ENCODE measurements around the gene STARD3.

The STARD3 gene

GRCh38 chr17:39658346-39658745, 21.4 kb downstream of the STARD3 start:
- no peak for DNase-seq

- DNase-seq: no peak
Measured at GRCh38 chr17:39658760-39659159, 21.8 kb downstream of the STARD3 start.

GRCh38 chr17:39659279-39660010, 22.5 kb downstream of the STARD3 start:
- no peak for DNase-seq

- DNase-seq: no peak
Measured at GRCh38 chr17:39660011-39660360, 23.0 kb downstream of the STARD3 start.

GRCh38 chr17:39660397-39661385, 23.7 kb downstream of the STARD3 start:
- no peak for DNase-seq

GRCh38 chr17:39661744-39662541, 25.0 kb downstream of the STARD3 start:
- DNase-seq: no peak

GRCh38 chr17:39662551-39663339, 25.8 kb downstream of the STARD3 start:
- no peak for DNase-seq

GRCh38 chr17:39663340-39663687, 26.4 kb downstream of the STARD3 start:
- DNase-seq: no peak

- no peak for DNase-seq
Measured at GRCh38 chr17:39663688-39664580, 27.0 kb downstream of the STARD3 start.

GRCh38 chr17:39664581-39665561, 27.9 kb downstream of the STARD3 start, which contains the start of gene TCAP:
TCAP (plus strand) TSS chr17:39665349; CDS start chr17:39665360, 11 bp downstream.
- DNase-seq: peak in 1 of 56 donors; percentile 28

GRCh38 chr17:39665642-39666224, 28.8 kb downstream of the STARD3 start:
- DNase-seq: peak in 12 of 56 donors; percentile 11 to 62 (median 26)

- DNase-seq: no peak
Measured at GRCh38 chr17:39666231-39666600, 29.3 kb downstream of the STARD3 start.

- peak in 39 of 56 donors; percentile 11 to 76 (median 45) for DNase-seq
Measured at GRCh38 chr17:39666601-39667261, 29.8 kb downstream of the STARD3 start.

GRCh38 chr17:39667262-39667944, 30.5 kb downstream of the STARD3 start:
- DNase-seq: peak in 6 of 56 donors; percentile 27 to 47 (median 36)

GRCh38 chr17:39667945-39668924, 31.3 kb downstream of the STARD3 start, which contains the start of gene PNMT:
PNMT (plus strand) TSS chr17:39668453; CDS start chr17:39668476, 23 bp downstream.
- peak in 14 of 56 donors; percentile 16 to 66 (median 30) for DNase-seq
